ENCODE measurements around the gene PITRM1.

The PITRM1 gene

DNA sequence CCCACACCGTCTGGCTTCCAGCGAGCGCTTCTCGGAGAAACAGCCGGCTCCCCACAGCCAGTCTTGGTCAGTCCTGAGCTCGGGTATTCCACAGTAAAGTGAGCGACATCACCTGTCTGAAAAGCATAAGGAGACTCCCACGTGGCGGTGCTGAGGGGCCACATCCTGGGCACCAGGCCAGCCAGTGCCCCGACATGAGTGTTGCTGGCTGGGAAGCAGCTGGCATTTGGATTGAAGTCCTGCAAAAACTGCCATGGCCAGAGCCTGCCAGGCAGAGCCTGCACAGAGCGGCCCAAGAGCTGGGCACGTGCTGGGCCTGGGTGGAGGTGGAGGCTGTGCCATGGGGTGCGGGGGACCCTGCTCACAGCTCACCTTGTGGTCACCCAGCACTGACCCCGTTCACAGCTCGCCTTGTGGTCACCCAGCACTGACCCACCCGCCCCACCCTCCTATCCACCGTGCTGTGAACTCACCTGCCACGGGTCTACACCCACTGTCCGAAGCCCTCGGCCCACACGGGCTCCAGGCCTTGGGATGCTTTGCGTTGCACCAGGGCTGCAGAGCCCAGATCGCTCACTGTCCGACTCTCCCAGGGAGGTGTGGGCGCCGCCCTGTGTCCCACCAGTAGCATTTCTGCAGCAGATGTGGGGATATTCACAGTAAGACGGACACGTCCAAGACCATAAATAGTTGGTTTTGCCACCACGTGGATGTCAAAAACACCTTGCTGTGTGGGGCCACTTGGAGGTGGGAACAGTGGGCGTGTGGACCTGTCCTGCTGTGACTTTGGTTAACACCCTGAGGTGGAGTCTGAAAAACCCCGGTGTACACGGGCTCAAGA, 48.8 kb downstream of the PITRM1 start:
- TF ChIP-seq, protein P1, sequence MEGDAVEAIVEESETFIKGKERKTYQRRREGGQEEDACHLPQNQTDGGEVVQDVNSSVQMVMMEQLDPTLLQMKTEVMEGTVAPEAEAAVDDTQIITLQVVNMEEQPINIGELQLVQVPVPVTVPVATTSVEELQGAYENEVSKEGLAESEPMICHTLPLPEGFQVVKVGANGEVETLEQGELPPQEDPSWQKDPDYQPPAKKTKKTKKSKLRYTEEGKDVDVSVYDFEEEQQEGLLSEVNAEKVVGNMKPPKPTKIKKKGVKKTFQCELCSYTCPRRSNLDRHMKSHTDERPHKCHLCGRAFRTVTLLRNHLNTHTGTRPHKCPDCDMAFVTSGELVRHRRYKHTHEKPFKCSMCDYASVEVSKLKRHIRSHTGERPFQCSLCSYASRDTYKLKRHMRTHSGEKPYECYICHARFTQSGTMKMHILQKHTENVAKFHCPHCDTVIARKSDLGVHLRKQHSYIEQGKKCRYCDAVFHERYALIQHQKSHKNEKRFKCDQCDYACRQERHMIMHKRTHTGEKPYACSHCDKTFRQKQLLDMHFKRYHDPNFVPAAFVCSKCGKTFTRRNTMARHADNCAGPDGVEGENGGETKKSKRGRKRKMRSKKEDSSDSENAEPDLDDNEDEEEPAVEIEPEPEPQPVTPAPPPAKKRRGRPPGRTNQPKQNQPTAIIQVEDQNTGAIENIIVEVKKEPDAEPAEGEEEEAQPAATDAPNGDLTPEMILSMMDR (conservative IDR thresholded peaks at IDR 0.05): no peak
- H3K27ac ChIP-seq: no peak overlapping the region

DNA sequence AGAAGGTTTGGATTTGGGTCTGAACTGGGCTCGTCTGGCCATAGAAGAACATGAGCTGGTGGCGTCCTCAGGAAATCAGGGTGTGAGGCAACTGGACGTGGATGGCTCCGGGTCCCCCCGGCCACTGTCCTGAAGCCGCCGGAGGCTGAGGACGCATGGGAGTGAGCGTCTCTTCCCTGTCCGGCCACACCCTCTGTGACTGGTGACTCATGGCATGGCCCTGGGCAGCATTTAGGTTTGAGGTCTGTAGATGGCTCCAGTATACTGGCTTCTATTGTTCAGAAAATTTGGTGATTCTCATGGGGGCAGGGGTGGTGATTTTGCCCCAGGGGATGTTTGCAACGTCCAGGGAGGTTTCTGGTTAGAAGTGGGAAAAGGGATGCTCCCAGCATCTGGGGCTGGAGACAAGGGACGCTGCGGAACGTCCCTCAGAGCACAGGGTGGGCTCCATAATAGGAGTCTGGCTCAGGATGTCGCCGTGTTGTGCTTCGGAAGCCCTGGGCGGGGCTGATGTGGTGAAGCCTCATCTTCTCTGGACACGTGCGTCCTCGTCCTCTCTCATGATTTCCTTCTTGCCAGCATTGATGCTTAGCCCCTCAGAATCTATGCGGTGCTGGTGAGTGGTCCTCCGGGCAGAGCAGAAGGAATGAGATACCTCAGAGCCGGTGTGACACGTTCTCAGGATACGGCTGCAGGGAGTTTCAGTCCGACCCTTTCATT, 49.9 kb downstream of the PITRM1 start:
- H3K27ac ChIP-seq: no peak overlapping the region
- TF ChIP-seq, protein P1 (conservative IDR thresholded peaks at IDR 0.05): no peak

DNA sequence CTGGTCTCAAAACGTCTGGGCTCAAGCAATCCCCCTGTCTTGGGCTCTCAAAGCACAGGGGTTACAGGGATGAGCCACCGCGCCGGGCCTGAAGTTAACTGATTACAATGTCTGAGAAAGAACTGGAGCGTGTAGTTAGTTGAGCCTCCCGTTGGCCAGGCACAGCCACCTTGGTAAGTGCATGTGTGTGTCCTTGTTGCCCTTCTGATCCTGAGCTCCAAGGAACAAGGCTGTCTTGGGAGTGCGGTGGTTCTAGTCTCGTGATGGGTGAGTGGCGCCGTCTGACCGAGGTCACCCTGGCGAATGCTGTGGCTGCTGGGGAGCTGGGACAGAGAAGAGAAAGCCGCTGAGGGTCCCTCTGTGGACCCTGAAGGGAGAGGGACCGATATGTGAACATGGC, 50.5 kb downstream of the PITRM1 start:
- no peak overlapping the region for H3K27ac ChIP-seq
- TF ChIP-seq, protein P1 (conservative IDR thresholded peaks at IDR 0.05): no peak

DNA sequence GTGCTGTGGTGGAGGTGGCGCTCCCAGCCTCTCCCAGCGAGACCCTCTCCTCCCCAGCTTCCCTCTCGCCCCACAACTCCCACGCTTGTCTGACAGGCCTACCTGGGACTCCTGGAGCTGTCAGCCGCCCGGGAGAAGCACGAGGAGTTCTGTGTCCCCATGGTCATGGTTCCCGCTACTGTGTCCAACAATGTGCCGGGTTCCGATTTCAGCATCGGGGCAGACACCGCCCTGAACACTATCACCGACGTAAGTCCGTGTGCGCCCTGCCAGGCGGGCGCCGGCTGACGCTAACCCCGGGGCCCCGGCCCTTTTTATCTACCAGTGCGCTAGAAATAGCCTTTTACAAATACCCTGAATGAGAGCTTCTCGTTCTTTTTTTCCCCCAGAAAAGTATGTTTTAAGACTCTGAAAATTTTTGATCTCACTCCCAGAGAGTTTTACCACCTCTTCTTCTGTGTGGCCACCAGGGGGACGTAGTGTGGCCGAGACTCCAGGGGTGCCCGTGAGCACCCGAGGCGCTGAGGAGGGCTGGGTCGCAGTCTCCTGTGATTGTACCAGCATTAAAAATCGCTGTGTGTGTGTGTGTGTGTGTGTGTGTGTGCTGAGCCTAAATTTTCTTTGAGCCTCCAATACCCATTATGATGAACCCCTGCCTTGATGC, 52.7 kb downstream of the PITRM1 start:
- TF ChIP-seq, protein P1 (conservative IDR thresholded peaks at IDR 0.05): peak; percentile 73
- H3K27ac ChIP-seq: no peak overlapping the region

DNA sequence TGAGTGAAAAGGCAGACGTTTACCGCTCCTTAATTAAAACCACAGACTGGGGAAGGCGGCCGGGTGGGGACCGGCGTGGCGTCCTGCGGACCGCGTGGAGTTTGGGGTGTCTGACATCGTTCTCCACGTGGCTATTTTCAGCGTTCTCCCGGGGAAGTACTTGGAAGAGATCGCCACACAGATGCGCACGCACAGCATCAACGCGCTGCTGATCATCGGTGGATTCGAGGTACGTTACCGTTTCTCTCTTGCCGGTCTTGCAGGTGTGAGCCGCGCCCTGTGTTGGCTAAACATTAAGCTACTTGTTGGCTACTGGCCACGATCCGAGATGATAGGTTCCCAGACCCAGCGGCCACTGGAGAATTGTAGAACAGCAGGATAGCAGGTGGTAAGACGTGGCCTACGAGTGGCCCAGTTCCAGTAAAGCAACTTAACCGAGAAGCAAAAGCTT, 53.9 kb downstream of the PITRM1 start:
- TF ChIP-seq, protein P1 (conservative IDR thresholded peaks at IDR 0.05): no peak
- no peak overlapping the region for H3K27ac ChIP-seq

DNA sequence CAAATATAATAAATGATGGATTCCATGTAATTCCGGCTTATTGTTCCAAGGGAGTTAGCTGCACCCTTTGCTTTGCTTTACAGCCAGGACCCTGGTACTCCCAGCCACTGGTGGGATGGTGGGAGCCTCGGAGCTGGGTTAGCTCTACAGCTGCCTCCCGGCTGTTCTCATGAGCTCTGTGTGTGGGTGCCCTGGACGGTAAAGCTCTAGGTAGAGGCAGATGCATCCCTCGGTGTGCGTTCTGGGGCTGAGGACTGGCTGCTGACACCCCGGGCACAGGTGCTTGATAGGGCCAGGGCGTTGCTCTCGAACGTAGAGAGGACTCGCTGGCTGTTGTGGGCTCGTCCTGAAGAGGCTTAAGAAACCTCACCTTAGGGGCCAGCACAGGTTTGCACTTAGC, 55.1 kb downstream of the PITRM1 start:
- H3K27ac ChIP-seq: no peak overlapping the region
- TF ChIP-seq, protein P1 (conservative IDR thresholded peaks at IDR 0.05): no peak

DNA sequence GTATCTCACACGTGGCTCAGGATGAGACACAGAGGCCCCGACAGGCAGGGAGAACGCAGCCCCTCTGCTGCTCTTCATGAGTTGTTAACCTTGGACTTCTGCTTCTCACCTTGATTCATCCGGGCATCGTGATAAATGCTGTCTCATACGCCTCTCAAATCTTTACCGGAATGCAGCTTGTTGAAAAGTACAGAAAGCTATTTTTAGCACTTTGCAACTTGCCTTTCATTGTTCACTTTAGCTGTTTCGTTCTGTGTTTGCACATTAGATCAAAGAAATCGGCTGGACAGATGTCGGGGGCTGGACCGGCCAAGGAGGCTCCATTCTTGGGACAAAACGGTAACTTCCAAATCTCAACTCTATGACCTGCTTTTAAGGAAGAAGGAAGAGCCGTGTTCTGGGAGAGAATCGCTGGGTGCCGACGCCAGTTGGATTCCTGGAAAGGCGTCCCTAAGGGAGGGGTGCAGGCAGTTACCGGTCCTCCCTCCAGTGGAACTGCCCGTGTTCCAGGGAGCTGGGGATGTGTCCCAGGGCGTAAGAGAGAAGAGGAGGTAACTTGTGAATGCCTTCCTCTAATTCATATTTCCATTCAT, 56.0 kb downstream of the PITRM1 start:
- H3K27ac ChIP-seq: no peak overlapping the region
- TF ChIP-seq, protein P1 (conservative IDR thresholded peaks at IDR 0.05): no peak

Measured in VCaP (cell line).